ENCODE results near the gene SNRPD2.

Gene SNRPD2

GRCh38 chr19:45667620-45668341 lies 24.0 kb downstream of the SNRPD2 start, which contains the start of gene GIPR:
Gene GIPR, plus strand, starts transcription at chr19:45668221. Its CDS starts 1,300 bp downstream, at chr19:45669521.
- peak; percentile 44 for DNase-seq
- in situ Hi-C loops (cut with MboI; ENCODE audit: low pct_unique_long_range_greater_than_20kb, low sequenced_read_pairs): no loop called here

GRCh38 chr19:45664575-45664974 lies 27.2 kb downstream of the SNRPD2 start:
- in situ Hi-C loops (cut with MboI; ENCODE audit: low pct_unique_long_range_greater_than_20kb, low sequenced_read_pairs): no loop called here
- no peak for DNase-seq

- peak; percentile 37 for DNase-seq
- in situ Hi-C loops (cut with MboI; ENCODE audit: low pct_unique_long_range_greater_than_20kb, low sequenced_read_pairs): no loop called here
These were observed 28.0 kb downstream of the SNRPD2 start for GRCh38 chr19:45663800-45664199.

- in situ Hi-C loops (cut with MboI; ENCODE audit: low pct_unique_long_range_greater_than_20kb, low sequenced_read_pairs): no loop called here
- DNase-seq: no peak
These were observed 31.1 kb downstream of the SNRPD2 start for GRCh38 chr19:45660636-45661035.

- no peak for DNase-seq
- in situ Hi-C loops (cut with MboI; ENCODE audit: low pct_unique_long_range_greater_than_20kb, low sequenced_read_pairs): no loop called here
These were observed 32.5 kb downstream of the SNRPD2 start for GRCh38 chr19:45659096-45659729.

GRCh38 chr19:45657520-45658167 lies 34.1 kb downstream of the SNRPD2 start:
- in situ Hi-C loops (cut with MboI; ENCODE audit: low pct_unique_long_range_greater_than_20kb, low sequenced_read_pairs): no loop called here
- no peak for DNase-seq

GRCh38 chr19:45655073-45655472 lies 36.7 kb downstream of the SNRPD2 start:
- DNase-seq: no peak

GRCh38 chr19:45653634-45654033 lies 38.1 kb downstream of the SNRPD2 start:
- in situ Hi-C loops (cut with MboI; ENCODE audit: low pct_unique_long_range_greater_than_20kb, low sequenced_read_pairs): no loop called here
- no peak for DNase-seq

More at GRCh38 chr19:45655073-45655472, 36.7 kb downstream of the SNRPD2 start:
- in situ Hi-C loops (cut with MboI; ENCODE audit: low pct_unique_long_range_greater_than_20kb, low sequenced_read_pairs): no loop called here

- in situ Hi-C loops (cut with MboI; ENCODE audit: low pct_unique_long_range_greater_than_20kb, low sequenced_read_pairs): no loop called here
- DNase-seq: no peak
These were observed 41.0 kb downstream of the SNRPD2 start for GRCh38 chr19:45650722-45651121.

GRCh38 chr19:45646345-45646698 lies 45.4 kb downstream of the SNRPD2 start:
- DNase-seq: no peak
- in situ Hi-C loops (cut with MboI; ENCODE audit: low pct_unique_long_range_greater_than_20kb, low sequenced_read_pairs): no loop called here

- DNase-seq: peak; percentile 94
- in situ Hi-C loops (cut with MboI; ENCODE audit: low pct_unique_long_range_greater_than_20kb, low sequenced_read_pairs): no loop called here
These were observed 46.0 kb downstream of the SNRPD2 start for GRCh38 chr19:45645631-45646344.

GRCh38 chr19:45645068-45645630 lies 46.6 kb downstream of the SNRPD2 start:
- in situ Hi-C loops (cut with MboI; ENCODE audit: low pct_unique_long_range_greater_than_20kb, low sequenced_read_pairs): no loop called here
- no peak for DNase-seq

- in situ Hi-C loops (cut with MboI; ENCODE audit: low pct_unique_long_range_greater_than_20kb, low sequenced_read_pairs): no loop called here
- no peak for DNase-seq
These were observed 47.6 kb downstream of the SNRPD2 start for GRCh38 chr19:45643927-45644771.

- peak; percentile 93 for DNase-seq
- in situ Hi-C loops (cut with MboI; ENCODE audit: low pct_unique_long_range_greater_than_20kb, low sequenced_read_pairs): no loop called here
These were observed 48.5 kb downstream of the SNRPD2 start for GRCh38 chr19:45643024-45643926.

GRCh38 chr19:45641274-45642105 lies 50.3 kb downstream of the SNRPD2 start:
- peak; percentile 97 for DNase-seq
- in situ Hi-C loops (cut with MboI; ENCODE audit: low pct_unique_long_range_greater_than_20kb, low sequenced_read_pairs): no loop called here

- no peak for DNase-seq
- in situ Hi-C loops (cut with MboI; ENCODE audit: low pct_unique_long_range_greater_than_20kb, low sequenced_read_pairs): no loop called here
These were observed 50.9 kb downstream of the SNRPD2 start for GRCh38 chr19:45640849-45641273.

Data from KBM-7 (cell line).